Activated CD8-positive, alpha-beta memory T cell treated with anti-CD3 and anti-CD28 coated beads, Interleukin-2, amount 50 U/mL, for 24 hours (primary cell): ENCODE data around the gene HBG1.

Source experiments
- DNase-seq: peaks from one replicate; pipeline ENCODE4 v3.0.0-alpha.2; 2020; ENCODE audit errors: extremely low read depth

The HBG1 gene

DNA sequence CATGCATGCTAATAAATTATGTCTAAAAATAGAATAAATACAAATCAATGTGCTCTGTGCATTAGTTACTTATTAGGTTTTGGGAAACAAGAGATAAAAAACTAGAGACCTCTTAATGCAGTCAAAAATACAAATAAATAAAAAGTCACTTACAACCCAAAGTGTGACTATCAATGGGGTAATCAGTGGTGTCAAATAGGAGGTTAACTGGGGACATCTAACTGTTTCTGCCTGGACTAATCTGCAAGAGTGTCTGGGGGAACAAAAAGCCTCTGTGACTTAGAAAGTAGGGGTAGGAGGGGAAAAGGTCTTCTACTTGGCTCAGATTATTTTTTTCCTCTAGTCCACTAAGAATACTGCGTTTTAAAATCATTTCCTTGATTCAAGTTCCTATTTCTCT lies 22.0 kb downstream of the HBG1 start:
- DNase-seq, result no peak

DNA sequence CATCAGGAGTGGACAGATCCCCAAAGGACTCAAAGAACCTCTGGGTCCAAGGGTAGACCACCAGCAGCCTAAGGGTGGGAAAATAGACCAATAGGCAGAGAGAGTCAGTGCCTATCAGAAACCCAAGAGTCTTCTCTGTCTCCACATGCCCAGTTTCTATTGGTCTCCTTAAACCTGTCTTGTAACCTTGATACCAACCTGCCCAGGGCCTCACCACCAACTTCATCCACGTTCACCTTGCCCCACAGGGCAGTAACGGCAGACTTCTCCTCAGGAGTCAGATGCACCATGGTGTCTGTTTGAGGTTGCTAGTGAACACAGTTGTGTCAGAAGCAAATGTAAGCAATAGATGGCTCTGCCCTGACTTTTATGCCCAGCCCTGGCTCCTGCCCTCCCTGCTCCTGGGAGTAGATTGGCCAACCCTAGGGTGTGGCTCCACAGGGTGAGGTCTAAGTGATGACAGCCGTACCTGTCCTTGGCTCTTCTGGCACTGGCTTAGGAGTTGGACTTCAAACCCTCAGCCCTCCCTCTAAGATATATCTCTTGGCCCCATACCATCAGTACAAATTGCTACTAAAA lies 22.8 kb downstream of the HBG1 start, which contains the start of gene HBB:
HBB (minus strand) TSS at position 340 of the 579 bp plus-strand sequence; CDS start at position 290, 50 bp downstream.
- no peak for DNase-seq

DNA sequence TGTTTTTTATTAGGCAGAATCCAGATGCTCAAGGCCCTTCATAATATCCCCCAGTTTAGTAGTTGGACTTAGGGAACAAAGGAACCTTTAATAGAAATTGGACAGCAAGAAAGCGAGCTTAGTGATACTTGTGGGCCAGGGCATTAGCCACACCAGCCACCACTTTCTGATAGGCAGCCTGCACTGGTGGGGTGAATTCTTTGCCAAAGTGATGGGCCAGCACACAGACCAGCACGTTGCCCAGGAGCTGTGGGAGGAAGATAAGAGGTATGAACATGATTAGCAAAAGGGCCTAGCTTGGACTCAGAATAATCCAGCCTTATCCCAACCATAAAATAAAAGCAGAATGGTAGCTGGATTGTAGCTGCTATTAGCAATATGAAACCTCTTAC lies 24.2 kb downstream of the HBG1 start:
- DNase-seq, result no peak

DNA sequence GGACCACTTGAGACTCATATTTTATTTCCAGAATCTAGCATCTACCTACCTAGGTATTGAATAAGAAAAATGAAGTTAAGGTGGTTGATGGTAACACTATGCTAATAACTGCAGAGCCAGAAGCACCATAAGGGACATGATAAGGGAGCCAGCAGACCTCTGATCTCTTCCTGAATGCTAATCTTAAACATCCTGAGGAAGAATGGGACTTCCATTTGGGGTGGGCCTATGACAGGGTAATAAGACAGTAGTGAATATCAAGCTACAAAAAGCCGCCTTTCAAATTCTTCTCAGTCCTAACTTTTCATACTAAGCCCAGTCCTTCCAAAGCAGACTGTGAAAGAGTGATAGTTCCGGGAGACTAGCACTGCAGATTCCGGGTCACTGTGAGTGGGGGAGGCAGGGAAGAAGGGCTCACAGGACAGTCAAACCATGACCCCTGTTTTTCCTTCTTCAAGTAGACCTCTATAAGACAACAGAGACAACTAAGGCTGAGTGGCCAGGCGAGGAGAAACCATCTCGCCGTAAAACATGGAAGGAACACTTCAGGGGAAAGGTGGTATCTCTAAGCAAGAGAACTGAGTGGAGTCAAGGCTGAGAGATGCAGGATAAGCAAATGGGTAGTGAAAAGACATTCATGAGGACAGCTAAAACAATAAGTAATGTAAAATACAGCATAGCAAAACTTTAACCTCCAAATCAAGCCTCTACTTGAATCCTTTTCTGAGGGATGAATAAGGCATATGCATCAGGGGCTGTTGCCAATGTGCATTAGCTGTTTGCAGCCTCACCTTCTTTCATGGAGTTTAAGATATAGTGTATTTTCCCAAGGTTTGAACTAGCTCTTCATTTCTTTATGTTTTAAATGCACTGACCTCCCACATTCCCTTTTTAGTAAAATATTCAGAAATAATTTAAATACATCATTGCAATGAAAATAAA lies 24.8 kb downstream of the HBG1 start:
- DNase-seq, result no peak

DNA sequence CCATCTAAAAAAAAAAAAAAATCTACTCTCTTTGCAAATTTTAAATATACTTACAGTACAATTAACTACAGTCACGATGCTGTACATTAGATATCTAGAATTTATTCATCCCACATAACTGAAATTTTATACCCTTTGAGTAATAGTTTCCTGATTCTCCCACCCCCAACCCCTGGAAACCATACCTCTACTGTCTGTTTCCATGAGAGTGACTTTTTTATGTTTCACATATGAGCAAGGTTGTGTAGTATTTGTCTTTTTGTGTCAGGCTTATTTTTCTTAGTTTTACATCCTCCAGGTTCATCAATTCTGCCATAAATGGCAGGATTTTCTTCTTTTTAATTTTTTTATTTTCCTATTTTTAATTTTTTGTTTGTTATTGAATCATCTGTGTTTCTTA lies 26.0 kb downstream of the HBG1 start:
- DNase-seq, result no peak

DNA sequence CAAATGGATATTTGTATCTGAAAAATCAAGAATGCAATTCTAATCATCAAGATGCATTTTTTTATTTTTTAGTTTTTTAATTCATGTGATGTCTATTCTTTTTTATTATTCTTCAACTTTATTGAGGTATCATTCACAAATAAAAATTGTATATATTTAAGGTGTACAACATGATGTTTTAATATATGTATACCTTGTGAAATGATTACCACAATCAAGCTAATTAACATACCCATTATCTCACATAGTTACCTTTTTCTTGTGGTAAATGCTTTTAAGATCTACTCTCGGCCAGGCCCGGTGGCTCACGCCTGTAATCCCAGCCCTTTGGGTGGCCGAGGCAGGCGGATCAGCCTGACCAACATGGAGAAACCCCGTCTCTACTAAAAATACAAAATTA lies 26.5 kb downstream of the HBG1 start:
- no peak for DNase-seq

DNA sequence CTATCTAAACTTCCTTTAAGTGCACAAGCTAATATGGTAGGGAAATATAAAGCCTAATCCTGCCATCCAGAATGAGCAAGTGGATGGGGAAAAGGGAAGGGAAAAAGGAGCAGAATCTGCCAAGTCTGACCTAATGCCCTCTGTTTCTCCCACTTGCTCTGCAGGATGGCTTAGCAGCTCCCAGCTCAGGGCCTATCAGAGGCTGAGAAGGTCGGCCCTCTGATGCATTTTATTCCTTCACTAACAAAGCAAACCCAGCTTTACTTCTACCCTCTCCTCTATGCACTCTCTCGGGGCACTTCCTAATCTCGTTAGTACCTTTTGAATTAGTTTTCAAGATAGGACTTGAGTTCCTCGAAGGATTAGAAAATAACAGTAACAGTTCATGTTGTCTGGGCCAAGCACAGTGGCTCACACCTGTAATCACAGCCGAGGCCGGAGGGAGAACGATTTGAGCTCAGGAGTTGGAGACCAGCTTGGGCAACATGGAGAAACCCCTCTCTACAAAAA lies 39.2 kb downstream of the HBG1 start:
- no peak for DNase-seq

DNA sequence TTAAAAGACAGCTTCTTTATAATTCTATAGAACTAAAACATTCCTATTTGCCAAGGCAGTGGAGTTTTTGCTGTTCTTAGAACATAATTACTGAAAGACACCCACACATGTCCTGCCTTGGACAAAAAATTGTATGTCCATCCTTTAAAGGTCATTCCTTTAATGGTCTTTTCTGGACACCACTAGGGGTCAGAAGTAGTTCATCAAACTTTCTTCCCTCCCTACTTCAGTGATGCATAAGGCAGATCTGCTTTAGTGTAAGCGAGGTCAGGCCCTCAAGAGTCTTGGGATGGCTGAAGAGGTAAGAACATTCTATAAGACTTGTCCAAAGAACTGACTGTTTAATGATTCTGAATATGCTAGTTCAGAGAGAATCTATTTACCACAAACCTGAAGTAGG lies 44.9 kb downstream of the HBG1 start:
- DNase-seq, result no peak

DNA sequence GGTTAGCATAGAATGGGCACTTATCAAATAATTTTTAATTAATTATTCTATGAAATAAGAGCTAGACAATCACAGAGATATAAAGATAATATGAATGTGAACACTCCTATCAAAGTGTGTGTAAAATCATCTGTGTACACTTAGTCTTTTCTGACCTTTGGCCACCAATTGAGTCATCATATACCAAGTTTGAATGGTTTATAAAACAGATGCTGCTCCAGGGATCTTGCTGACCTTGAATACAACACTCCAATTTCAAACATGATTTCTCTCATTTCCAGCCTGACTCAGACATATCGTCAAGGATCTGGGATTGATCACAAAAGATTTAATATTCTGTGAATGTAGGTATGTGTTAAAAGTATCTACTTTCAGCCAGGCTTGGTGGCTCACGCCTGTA lies 46.3 kb downstream of the HBG1 start:
- DNase-seq, result no peak

DNA sequence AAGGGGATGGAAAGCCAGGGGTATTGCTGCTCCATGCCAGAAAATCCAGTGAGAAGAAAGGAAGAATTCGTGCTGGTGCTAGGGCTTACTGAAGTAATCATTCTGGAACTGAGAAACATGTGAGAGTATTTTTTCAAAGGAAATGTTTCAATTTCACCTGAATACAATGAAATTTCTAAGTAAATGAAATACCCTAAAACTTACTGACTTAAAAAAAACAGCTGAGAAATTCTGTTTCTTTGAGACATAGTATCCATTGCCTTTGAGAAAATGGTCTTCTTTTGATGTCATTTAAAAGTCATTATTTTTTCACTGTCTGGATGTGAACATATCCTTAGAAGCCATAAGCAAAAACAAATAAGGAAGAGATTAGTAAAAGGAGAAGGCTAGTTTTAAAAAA lies 49.1 kb downstream of the HBG1 start, which contains the start of gene OR51V1:
OR51V1 (minus strand) TSS at position 101 of the 400 bp plus-strand sequence; CDS start at position 101, 0 bp downstream.
- no peak for DNase-seq

DNA sequence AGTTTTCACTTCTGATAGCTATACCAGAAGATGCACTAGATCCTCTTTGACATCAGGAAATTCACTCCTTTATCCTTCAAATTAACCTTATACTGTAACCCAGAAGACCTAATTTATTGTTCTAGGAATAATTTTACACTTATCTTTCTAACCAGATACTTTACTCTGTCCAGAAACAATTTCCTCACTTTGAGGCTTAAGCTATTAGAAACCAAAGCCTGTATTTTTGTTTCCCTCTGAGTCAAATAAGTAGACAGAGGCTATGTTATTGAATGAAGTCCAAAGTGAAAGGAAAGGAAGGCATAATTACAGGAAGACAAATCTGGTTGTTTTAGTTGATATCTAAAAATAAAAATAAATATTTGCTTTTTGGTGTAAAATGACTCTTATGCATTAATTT lies 51.4 kb downstream of the HBG1 start:
- no peak for DNase-seq
